HuH-7.5 (cell line): ENCODE results near the gene WNT5A.

Source experiments
- DNase-seq: peaks from one replicate; pipeline ENCODE4 v3.0.0; 2011; ENCODE audit warnings: low spot score

WNT5A gene

DNA sequence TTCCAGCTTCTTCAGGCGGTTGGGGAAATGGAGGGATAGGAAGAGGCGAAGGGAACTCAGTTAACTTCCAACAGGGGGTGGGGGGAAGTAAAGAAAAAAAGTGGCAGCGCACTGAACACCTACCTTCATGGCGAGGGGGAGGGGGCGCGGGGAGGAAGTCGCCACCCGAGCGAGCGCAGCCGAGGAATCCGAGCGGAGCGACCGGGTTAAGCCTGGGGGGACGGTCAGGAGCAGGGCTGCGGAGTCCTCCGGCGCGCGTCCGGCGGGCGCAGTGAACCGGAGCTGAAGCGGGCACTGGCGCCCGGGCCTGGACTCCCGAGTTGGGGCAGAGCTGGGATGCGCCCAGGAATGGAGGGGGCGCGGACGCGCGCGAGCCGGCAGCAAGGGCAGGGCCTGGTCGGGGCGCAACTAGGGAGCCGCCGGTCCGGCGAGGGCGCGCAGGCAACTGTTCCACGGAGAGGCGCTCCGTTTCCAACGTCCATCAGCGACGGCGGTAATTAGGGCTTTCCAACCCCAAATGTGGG is at the start of gene WNT5A:
Gene WNT5A, minus strand, starts transcription at position 450 of the 524 bp plus-strand sequence. Its CDS starts 321 bp downstream, at position 129.
- no peak for DNase-seq

DNA sequence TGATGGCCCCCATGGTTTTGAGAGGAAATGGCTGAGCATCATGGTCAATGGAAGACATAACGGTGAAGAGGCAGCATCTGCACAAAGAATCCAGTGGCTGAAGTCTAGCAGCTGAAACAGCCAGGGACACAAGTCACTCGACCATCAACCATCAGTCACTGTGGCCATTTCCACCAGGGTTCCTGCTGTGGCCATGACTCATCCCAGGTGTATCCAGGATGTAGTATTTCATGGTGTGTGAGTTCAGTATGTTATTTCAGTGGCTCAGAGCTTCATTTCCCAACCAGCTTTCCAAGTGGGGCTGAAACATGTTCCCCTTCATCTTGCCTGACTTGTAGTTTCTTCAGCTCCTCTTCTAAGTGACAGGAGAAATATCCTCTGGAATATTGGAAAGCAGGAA is 47.8 kb upstream of the WNT5A start:
- DNase-seq, result no peak

- DNase-seq, result no peak
Measured at GRCh38 chr3:55532806-55533205, 45.7 kb upstream of the WNT5A start.

GRCh38 chr3:55531321-55531720 is 44.2 kb upstream of the WNT5A start:
- DNase-seq, result no peak

GRCh38 chr3:55527361-55527760 is 40.3 kb upstream of the WNT5A start:
- DNase-seq, result no peak

- peak; percentile 2 for DNase-seq
Measured at GRCh38 chr3:55526332-55527030, 39.4 kb upstream of the WNT5A start.

GRCh38 chr3:55525436-55525835 is 38.3 kb upstream of the WNT5A start:
- DNase-seq, result no peak

DNA sequence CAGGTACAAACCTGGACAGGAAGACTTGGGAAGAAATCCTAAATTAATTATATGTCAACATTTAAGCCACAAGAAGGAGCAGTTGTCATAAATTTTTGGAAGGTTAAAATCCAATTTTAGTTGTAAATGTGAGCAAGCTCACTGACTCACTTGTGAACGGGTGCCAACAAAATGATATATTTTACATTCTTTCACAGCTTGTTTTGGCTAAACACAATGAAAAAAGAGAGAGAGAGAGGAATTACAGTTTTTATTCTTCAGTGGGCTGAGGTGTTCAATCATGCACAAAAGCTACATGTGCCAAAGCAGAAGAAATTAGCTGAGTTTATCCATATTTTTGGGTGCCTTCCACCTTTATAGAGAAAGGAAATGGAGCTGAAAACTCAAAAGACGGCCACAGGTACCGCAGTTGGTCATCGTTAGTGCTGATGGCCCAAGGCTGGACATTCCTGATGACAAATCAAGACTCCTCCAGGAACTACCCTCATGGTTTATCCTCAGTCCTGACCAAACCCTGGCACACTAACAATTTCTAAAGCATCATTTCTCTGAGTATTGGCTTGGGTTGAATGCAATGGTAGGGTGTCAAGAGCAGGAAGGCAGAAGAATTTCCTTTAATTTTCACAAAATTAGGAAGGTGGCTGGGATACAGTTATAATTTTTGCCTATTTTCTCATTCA is 37.6 kb upstream of the WNT5A start:
- DNase-seq, result no peak

- no peak for DNase-seq
Measured at GRCh38 chr3:55523471-55523870, 36.4 kb upstream of the WNT5A start.

DNA sequence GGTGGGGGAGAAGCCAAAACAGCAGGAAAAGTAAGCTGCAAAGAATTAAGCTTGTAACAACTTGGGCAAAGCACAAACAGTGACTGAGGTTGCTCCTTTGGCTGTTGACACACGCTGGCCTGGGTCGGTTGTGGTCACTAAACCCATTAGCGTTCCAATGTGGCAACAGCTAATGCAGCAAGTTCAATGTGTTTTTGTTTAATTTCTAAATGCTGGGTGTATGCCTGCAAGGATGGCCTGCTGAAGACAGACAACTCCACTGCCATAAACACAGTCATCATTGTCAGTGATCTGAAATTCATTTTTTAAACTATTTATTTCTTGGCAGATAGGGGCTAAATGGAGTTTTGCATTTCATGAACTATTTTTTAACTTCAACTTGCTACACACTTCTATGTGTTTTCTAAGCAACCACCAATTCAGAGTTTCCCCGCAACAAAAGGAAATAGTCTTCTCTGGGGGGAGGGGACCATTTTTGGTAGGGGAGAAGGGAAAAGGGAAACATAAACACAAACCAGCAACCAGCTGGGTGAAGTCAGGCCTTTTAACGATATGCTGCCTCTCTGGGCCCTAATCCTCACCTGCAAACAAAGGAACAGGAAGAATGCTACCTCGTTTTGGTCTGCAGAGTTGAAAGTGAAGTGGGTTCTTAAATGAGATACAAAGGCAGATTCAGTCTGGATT is 34.8 kb upstream of the WNT5A start:
- no peak for DNase-seq

GRCh38 chr3:55521064-55521737 is 34.1 kb upstream of the WNT5A start:
- no peak for DNase-seq

DNA sequence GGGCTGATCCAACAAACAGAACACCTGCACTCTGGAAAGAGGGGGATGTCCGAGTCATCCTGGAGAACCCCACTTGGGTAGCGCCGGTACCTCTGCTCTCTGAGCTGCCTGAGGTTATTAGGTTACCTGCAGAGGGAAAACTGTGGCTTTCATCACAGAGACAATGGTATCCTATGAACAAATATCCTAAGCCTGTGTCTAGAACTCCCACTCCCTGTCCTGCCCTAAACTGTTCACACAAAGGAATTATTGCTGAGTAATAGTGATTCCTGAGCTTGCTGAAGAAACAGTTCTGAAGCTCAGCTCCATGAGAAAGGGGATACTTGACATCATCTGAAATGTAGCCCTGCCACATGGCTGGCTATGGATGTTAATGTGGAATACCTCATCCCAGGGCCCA is 31.9 kb upstream of the WNT5A start:
- no peak for DNase-seq

GRCh38 chr3:55518451-55518850 is 31.3 kb upstream of the WNT5A start:
- DNase-seq, result no peak

GRCh38 chr3:55516392-55517030 is 29.4 kb upstream of the WNT5A start:
- no peak for DNase-seq

DNA sequence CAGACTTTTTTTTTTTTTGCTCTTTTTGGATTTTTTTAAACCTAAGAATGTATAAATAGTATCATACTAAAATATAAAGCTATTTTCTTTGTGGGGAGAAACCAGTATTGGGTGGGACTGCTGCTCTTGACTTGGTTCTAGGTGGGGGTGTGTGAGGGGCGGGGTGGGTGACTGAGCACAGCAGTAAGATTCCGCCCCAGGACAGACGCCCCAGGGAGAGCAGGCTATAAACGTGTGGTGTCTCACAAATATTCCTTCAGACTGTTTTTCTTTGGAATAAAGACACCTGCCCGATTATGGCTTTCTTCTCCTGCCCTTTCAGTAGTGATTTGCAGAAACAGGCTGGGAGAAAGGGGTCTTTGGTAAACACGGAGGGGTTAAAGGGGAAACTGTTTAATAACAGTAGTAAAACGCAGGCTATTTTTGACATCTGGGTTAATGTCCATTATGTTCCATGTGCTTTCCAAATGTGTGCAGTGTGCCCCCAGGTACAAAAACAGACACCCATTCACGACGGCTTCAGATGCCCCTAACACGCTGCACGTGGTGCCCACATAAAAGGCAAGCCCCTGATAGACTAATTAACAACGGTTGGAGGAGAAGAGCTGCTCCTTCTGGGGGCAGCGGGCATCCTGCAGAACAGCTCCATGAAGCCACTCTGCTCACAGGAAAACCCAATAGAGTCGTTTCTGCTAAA is 28.6 kb upstream of the WNT5A start:
- DNase-seq, result no peak

GRCh38 chr3:55514962-55515361 is 27.9 kb upstream of the WNT5A start:
- DNase-seq, result no peak

DNA sequence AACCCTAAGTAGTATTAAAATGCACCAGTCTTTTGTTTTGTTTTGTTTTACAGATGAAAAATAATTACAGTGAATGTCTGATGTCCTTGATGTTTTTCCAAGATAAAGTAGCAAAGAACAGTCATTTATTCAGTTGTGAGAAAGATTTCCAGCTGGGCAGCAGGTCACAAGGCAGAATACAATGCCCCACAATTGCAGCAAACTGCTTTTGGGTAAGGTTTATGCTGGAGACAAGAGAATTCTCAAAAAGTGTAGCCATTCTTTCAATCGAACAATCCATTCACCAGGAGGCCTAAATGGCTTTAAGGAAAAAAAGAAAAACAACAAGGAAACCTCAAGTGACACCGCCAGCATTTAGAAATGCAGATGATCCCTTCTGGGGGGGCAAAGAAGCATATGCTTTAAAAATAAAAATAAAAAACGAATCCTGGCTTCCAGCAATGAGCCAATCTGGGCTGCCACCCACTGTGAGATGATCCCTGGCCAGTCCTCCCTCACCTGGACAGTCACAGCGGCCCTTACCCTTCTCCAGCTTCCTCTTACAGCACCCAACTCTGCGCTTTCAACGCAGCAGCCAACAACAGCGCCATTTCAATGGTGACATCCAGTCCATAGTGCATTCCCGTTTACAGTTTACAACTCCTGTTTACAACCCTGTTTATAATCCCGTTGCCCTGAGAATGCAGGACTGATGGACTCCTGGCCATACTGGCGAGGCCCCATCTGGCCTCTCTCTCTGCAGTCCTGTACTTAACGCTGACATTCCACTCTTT is 25.7 kb upstream of the WNT5A start:
- DNase-seq, result no peak

GRCh38 chr3:55511895-55512570 is 24.9 kb upstream of the WNT5A start:
- DNase-seq, result no peak

- DNase-seq, result no peak
Measured at GRCh38 chr3:55508335-55508734, 21.2 kb upstream of the WNT5A start.

GRCh38 chr3:55507808-55508207 is 20.7 kb upstream of the WNT5A start:
- DNase-seq, result no peak
